GM23248 (cell line): ENCODE results near the gene LLGL2. TPM values are rescaled to one million over a fixed set of nuclear protein-coding genes. Genes with fewer than 3 reads are reported as not detected.

Experiments used
- DNase-seq: peaks from one replicate; pipeline ENCODE4 v3.0.0-alpha.2; 2015
- H2AFZ ChIP-seq: fragments of 200-600 bp; sonication (generic); 2 replicates; pipeline ENCODE4 v1.6.1; 2016; ENCODE audit warnings: antibody characterized with exemption
- H3F3A ChIP-seq: fragments of 200-600 bp; sonication (generic); 2 replicates; pipeline ENCODE4 v1.6.1; 2016; ENCODE audit warnings: mild to moderate bottlenecking, antibody characterized with exemption, mixed run types; ENCODE audit not compliant: insufficient read depth
- H3K27ac ChIP-seq: fragments of 200-600 bp; sonication (generic); 2 replicates; pipeline ENCODE4 v1.5.1; 2016; ENCODE audit warnings: mild to moderate bottlenecking
- H3K27me3 ChIP-seq: fragments of 200-600 bp; sonication (generic); replicated peaks from 2 replicates; pipeline ENCODE4 v1.6.1; 2016; ENCODE audit warnings: mild to moderate bottlenecking; ENCODE audit not compliant: insufficient read depth
- H3K36me3 ChIP-seq: fragments of 200-600 bp; sonication (generic); 2 replicates; pipeline ENCODE4 v1.6.1; 2016; ENCODE audit warnings: low read depth, mild to moderate bottlenecking
- H3K4me1 ChIP-seq: fragments of 200-600 bp; sonication (generic); 2 replicates; pipeline ENCODE4 v1.6.1; 2016; ENCODE audit warnings: mild to moderate bottlenecking; ENCODE audit not compliant: insufficient read depth
- H3K4me2 ChIP-seq: fragments of 200-600 bp; sonication (generic); one replicate; pipeline ENCODE4 v1.6.1; 2016; ENCODE audit warnings: mild to moderate bottlenecking; ENCODE audit not compliant: unreplicated experiment
- H3K4me3 ChIP-seq: fragments of 200-600 bp; sonication (generic); 2 replicates; pipeline ENCODE4 v1.5.1; 2016; ENCODE audit warnings: mild to moderate bottlenecking
- H3K79me2 ChIP-seq: fragments of 200-600 bp; sonication (generic); 2 replicates; pipeline ENCODE4 v1.6.1; 2016; ENCODE audit warnings: mild to moderate bottlenecking; ENCODE audit not compliant: insufficient read depth
- H3K9ac ChIP-seq: fragments of 200-600 bp; sonication (generic); 2 replicates; pipeline ENCODE4 v1.6.1; 2016; ENCODE audit warnings: mild to moderate bottlenecking
- H3K9me2 ChIP-seq: fragments of 200-600 bp; sonication (generic); 2 replicates; pipeline ENCODE4 v1.6.1; 2016; ENCODE audit warnings: mixed run types, mild to moderate bottlenecking, moderate library complexity; ENCODE audit not compliant: insufficient read depth
- H3K9me3 ChIP-seq: fragments of 200-600 bp; sonication (generic); one replicate; pipeline ENCODE4 v1.6.1; 2017; ENCODE audit warnings: low read depth
- H4K20me1 ChIP-seq: fragments of 200-600 bp; sonication (generic); 2 replicates; pipeline ENCODE4 v1.6.0; 2016; ENCODE audit not compliant: insufficient read depth
- EZH2 ChIP-seq: fragments of 200-600 bp; sonication (generic); IDR thresholded peaks from 2 replicates; pipeline ENCODE4 v1.6.1; 2018; ENCODE audit warnings: antibody characterized with exemption, mild to moderate bottlenecking; ENCODE audit not compliant: insufficient read depth, poor library complexity, severe bottlenecking
- EZH2phosphoT487 ChIP-seq: fragments of 200-600 bp; sonication (generic); IDR thresholded peaks from 2 replicates; pipeline ENCODE4 v1.6.1; 2018; ENCODE audit warnings: antibody characterized with exemption, moderate library complexity, mild to moderate bottlenecking, low read depth; ENCODE audit not compliant: insufficient read depth
- WGBS, 2 experiments: methylation state at CpG; one replicate each; pipeline ENCODE4 v1.1.6; 2015 to 2017; ENCODE audit warnings: low lambda C conversion rate in 2 of 2, low coverage in 1 of 2; ENCODE audit errors: missing lambda C conversion rate in 2 of 2; 5-methylcytosine and 5-hydroxymethylcytosine counted together
- in situ Hi-C: fragments of 300-500 bp; cut with MboI; formaldehyde crosslinking; loops from 2 replicates; pipeline ENCODE4 v1.15.0; 2020
- polyA plus RNA-seq: library from polyadenylated mRNA; unstranded; fragments of >200 nt; fragmentation: Nextera tagmentation; extraction: Ambion mirVana; gene quantifications from 2 replicates; pipeline ENCODE4 v1.2.1, GENCODE V29; 2016
- total RNA-seq: library from RNA; depleted of rRNA; stranded (reverse); fragments of >200 nt; shearing (Covaris generic); gene quantifications from 2 replicates; pipeline ENCODE4 v1.2.3, GENCODE V29; 2014

Gene LLGL2
- total and polyA plus RNA-seq, 2 experiments from 2014 or later, result not detected

DNA sequence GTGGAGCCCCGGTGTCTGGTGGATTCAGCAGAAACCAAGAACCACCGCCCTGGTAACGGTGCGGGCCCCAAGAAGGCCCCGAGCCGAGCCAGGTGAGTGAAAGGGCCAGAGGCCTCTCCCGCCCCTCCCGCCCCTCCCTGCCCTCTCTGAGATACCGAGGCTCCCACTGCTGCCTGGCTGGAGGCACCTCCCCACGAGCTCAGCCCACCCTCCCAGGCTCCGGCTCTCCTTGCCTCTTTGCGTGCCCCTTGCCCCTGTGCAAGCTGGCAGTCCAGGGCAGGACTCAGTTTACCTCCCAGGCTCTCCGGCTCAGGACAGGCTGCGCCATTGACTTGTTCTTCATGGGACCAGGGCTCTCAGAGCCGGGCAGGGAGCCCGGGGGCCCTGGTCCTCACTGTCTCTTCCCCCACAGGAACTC is 48.1 kb downstream of the LLGL2 start:
- Histone ChIP-seq H3K27me3 (0 out of 2 replicates have a peak, but pooled peaks cover under 1% of the 10 kb centered on the region), H3K27ac (no peak overlapping the region), H3K4me1 (no peaks in the 10 kb centered on the region), H2AFZ (no peak overlapping the region), H3F3A (no peaks in the 10 kb centered on the region), H3K79me2 (no peaks in the 10 kb centered on the region), H3K36me3 (no peaks in the 10 kb centered on the region), H3K9ac (no peak overlapping the region), H3K4me3 (no peak overlapping the region), H3K9me3 (no peaks in the 10 kb centered on the region), H3K4me2 (no peak overlapping the region), H3K9me2 (no peaks in the 10 kb centered on the region), H4K20me1 (no peaks in the 10 kb centered on the region)
- no peak for DNase-seq
- TF ChIP-seq EZH2phosphoT487 (no peak), EZH2 (no peak)
- in situ Hi-C loops, result no loop called here
- 63 to 79% methylated on average over 6 to 15 of the region's 16 CpGs for WGBS, 2 experiments

DNA sequence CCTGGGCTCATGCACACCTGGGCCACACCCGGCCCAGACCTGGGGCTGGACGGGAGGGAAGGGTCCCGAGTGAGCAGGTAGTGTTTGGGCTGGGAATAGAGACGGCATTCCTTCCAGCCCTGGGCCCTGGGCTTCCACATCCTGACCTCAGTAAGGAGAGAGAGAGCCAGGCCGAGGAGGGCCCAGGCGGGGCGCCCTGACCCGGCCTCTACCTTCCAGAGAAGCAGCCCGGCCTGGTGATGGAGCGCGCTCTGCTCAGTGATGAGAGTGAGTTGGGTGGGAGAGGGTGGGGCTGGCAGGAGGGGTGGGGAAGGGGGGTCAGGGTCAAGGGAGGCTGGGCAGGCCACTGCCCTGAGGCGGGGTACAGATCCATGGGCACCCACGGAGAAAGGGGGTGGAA is 48.5 kb downstream of the LLGL2 start:
- no peak overlapping the region for H3K4me3 ChIP-seq

DNA sequence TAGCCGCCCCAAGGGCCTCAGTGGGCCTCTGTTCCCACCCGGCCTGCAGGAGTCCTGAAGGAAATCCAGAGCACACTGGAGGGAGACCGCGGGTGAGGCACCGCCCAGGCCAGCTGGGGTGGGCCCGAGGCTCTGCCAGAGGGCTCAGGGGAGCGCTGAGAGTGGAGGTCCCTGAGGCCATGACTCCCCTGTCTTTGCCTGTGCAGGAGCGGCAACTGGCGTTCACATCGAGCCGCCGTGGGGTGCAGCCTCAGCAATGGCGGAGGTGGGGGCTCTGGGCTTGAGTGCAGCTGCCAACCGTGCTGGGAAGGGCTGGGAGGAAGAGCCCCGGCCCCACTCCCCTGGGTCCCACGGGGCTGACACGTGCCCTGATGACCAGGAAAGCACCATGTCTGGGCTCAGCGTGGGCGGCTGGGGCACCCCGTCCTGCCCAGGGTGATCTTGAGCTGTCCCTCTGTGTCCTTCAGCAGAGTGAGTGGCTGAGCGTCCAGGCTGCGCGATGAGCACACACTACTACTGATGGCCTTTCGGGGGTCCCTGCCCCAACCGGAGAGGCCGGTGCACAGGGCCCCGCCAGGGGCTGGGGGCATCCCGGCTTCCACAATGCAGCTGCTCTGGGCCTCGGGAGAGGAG is 49.0 kb downstream of the LLGL2 start:
- 72 to 80% methylated on average over 26 to 29 of the region's 29 CpGs for WGBS, 2 experiments
- Histone ChIP-seq H3K27me3 (no peaks in the 10 kb centered on the region), H3K36me3 (no peaks in the 10 kb centered on the region), H4K20me1 (no peaks in the 10 kb centered on the region), H3F3A (no peaks in the 10 kb centered on the region), H3K9me3 (no peaks in the 10 kb centered on the region), H3K4me2 (no peak overlapping the region), H3K4me1 (no peaks in the 10 kb centered on the region), H2AFZ (no peak overlapping the region), H3K9me2 (no peaks in the 10 kb centered on the region), H3K27ac (no peak overlapping the region), H3K4me3 (no peak overlapping the region), H3K79me2 (no peaks in the 10 kb centered on the region), H3K9ac (no peak overlapping the region)
- TF ChIP-seq EZH2phosphoT487 (no peak), EZH2 (no peak)
- in situ Hi-C loops, result no loop called here
- DNase-seq, result no peak

More for the DNA sequence above, 48.5 kb downstream of the LLGL2 start:
- no peak overlapping the region for H3K9ac ChIP-seq
- H3K36me3 ChIP-seq, result no peaks in the 10 kb centered on the region
- H3K4me2 ChIP-seq, result no peak overlapping the region
- no peaks in the 10 kb centered on the region for H4K20me1 ChIP-seq
- DNase-seq, result no peak
- TF ChIP-seq EZH2, result no peak
- no peak for TF ChIP-seq EZH2phosphoT487
- no peaks in the 10 kb centered on the region for H3K9me2 ChIP-seq
- H3F3A ChIP-seq, result no peaks in the 10 kb centered on the region
- no peak overlapping the region for H3K27ac ChIP-seq
- H2AFZ ChIP-seq, result no peak overlapping the region
- H3K4me1 ChIP-seq, result no peaks in the 10 kb centered on the region
- no peaks in the 10 kb centered on the region for H3K79me2 ChIP-seq
- WGBS, 2 experiments, result 60 to 75% methylated on average over 6 to 13 of the region's 13 CpGs
- in situ Hi-C loops, result no loop called here
- no peaks in the 10 kb centered on the region for H3K9me3 ChIP-seq
- H3K27me3 ChIP-seq, result no peaks in the 10 kb centered on the region

DNA sequence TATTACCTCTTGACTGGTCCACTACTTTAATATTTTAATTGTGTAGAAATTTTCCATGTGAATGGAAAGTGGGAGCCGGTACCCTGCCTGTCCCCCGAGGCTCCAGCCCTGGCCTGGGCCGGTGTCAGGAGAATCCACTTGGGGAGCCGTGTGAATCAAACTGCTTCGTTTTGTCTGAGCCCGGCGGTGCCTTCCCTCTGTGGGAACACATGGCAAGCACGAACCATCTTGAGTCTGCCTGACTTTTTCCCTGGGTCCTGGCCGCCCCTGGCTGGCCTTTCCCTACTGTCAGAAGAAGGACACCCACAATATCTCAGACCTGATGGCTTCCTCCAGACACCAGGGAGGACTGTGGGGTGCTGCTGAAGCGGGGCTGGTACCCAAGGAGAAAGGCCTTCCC is 49.7 kb downstream of the LLGL2 start:
- H3K4me3 ChIP-seq, result no peak overlapping the region
- no peak overlapping the region for H3K4me2 ChIP-seq
- no peaks in the 10 kb centered on the region for H3K4me1 ChIP-seq
- H2AFZ ChIP-seq, result no peak overlapping the region
- DNase-seq, result no peak
- no peaks in the 10 kb centered on the region for H3K79me2 ChIP-seq
- 62 to 68% methylated on average over 10 of the region's 10 CpGs for WGBS, 2 experiments
- TF ChIP-seq EZH2phosphoT487, result no peak
- TF ChIP-seq EZH2, result no peak
- in situ Hi-C loops, result no loop called here
- H3F3A ChIP-seq, result no peaks in the 10 kb centered on the region
- H3K27me3 ChIP-seq, result no peaks in the 10 kb centered on the region
- no peaks in the 10 kb centered on the region for H3K9me2 ChIP-seq
- no peaks in the 10 kb centered on the region for H3K36me3 ChIP-seq
- H4K20me1 ChIP-seq, result no peaks in the 10 kb centered on the region
- no peak overlapping the region for H3K27ac ChIP-seq
- H3K9me3 ChIP-seq, result no peaks in the 10 kb centered on the region
- H3K9ac ChIP-seq, result no peak overlapping the region
